NCI-H2171 (cell line): ENCODE measurements around the gene MLLT1.
A peak's percentile ranks its signal among the peaks of the same experiment; 100 is the strongest.

ENCODE experiments used
- DNase-seq: peaks from one replicate; lab custom pipeline; 2025; lab: John Stamatoyannopoulos, UW

MLLT1 gene

GRCh38 chr19:6258812-6259311 is 20.9 kb downstream of the MLLT1 start:
- no peak for DNase-seq

GRCh38 chr19:6253954-6254733 is 25.6 kb downstream of the MLLT1 start:
- DNase-seq = no peak

GRCh38 chr19:6252066-6252465 is 27.7 kb downstream of the MLLT1 start:
- no peak for DNase-seq

- DNase-seq = no peak
These were observed 28.9 kb downstream of the MLLT1 start for GRCh38 chr19:6250909-6251308.

GRCh38 chr19:6250024-6250615 is 29.7 kb downstream of the MLLT1 start:
- no peak for DNase-seq

- DNase-seq = no peak
These were observed 30.5 kb downstream of the MLLT1 start for GRCh38 chr19:6249296-6249695.

GRCh38 chr19:6248844-6249243 is 30.9 kb downstream of the MLLT1 start:
- DNase-seq = no peak

- no peak for DNase-seq
These were observed 31.4 kb downstream of the MLLT1 start for GRCh38 chr19:6248341-6248740.

GRCh38 chr19:6247007-6247288 is 32.8 kb downstream of the MLLT1 start:
- no peak for DNase-seq

- DNase-seq = no peak
These were observed 33.4 kb downstream of the MLLT1 start for GRCh38 chr19:6246174-6247006.

- no peak for DNase-seq
These were observed 37.1 kb downstream of the MLLT1 start for GRCh38 chr19:6242677-6243076.

GRCh38 chr19:6241680-6242377 is 37.9 kb downstream of the MLLT1 start:
- DNase-seq = peak; percentile 84

- DNase-seq = no peak
These were observed 38.7 kb downstream of the MLLT1 start for GRCh38 chr19:6241056-6241455.

GRCh38 chr19:6239871-6240676 is 39.7 kb downstream of the MLLT1 start:
- DNase-seq = no peak

GRCh38 chr19:6239401-6239844 is 40.4 kb downstream of the MLLT1 start:
- no peak for DNase-seq

GRCh38 chr19:6238643-6239281 is 41.0 kb downstream of the MLLT1 start:
- DNase-seq = no peak

- DNase-seq = no peak
These were observed 41.5 kb downstream of the MLLT1 start for GRCh38 chr19:6238256-6238642.

GRCh38 chr19:6236310-6237291 is 43.2 kb downstream of the MLLT1 start:
- no peak for DNase-seq
